HL-60 (cell line): ENCODE measurements around the gene SLC4A3.
"Not testable (repeated sequence)": the region's sequence is repeated elsewhere in the genome, so short reads cannot be mapped to it uniquely, and the experiment has no call there.

Experiments
- DNase-seq, 2 experiments: peaks; one replicate each; pipeline ENCODE4 v3.0.0-alpha.2; 2010 to 2020; ENCODE audit warnings: low read depth in 1 of 2, low spot score in 1 of 2
- H3K27ac ChIP-seq: fragments of 250-450 bp; sonication (Bioruptor Pico); replicated peaks from 2 replicates; pipeline ENCODE4 v1.5.1; 2020; ENCODE audit warnings: mild to moderate bottlenecking, moderate library complexity
- H3K27me3 ChIP-seq: fragments of 250-450 bp; sonication (Bioruptor Pico); 2 replicates; pipeline ENCODE4 v1.5.1; 2021; ENCODE audit warnings: mild to moderate bottlenecking, moderate library complexity; ENCODE audit not compliant: insufficient read depth, poor library complexity, severe bottlenecking
- H3K4me3 ChIP-seq: replicated peaks from 2 replicates; pipeline ENCODE4 v1.5.1; 2011; ENCODE audit warnings: mild to moderate bottlenecking, control low read depth, low read length; ENCODE audit not compliant: insufficient read depth
- CTCF ChIP-seq: IDR thresholded peaks from one replicate; pipeline ENCODE4 v1.5.1; 2011; ENCODE audit warnings: low read length, control low read depth, inconsistent platforms; ENCODE audit not compliant: insufficient read depth
- GABPA ChIP-seq: IDR thresholded peaks from 2 replicates; pipeline ENCODE4 v1.6.1; 2012; ENCODE audit warnings: low read depth
- POLR2AphosphoS5 ChIP-seq: IDR thresholded peaks from 2 replicates; pipeline ENCODE4 v1.6.1; 2012; ENCODE audit warnings: low read depth
- REST ChIP-seq: IDR thresholded peaks from 2 replicates; pipeline ENCODE4 v1.6.1; 2012; ENCODE audit warnings: low read depth; ENCODE audit not compliant: insufficient replicate concordance
- SPI1 ChIP-seq: IDR thresholded peaks from 2 replicates; pipeline ENCODE4 v1.6.1; 2012; ENCODE audit warnings: low read depth, mild to moderate bottlenecking, borderline replicate concordance

SLC4A3 gene

GRCh38 chr2:219679041-219679440 is 51.6 kb downstream of the SLC4A3 start:
- H3K27ac ChIP-seq, result no peak overlapping the region
- no peak for DNase-seq
- peaks cover 3% of the 10 kb centered on the region for H3K27me3 ChIP-seq
- TF ChIP-seq CTCF (no peak), SPI1 (no peak), REST (no peak)
- no peak overlapping the region for H3K4me3 ChIP-seq

GRCh38 chr2:219679571-219679970 is 52.1 kb downstream of the SLC4A3 start:
- peaks cover 3% of the 10 kb centered on the region for H3K27me3 ChIP-seq
- no peak for DNase-seq
- TF ChIP-seq POLR2AphosphoS5, result no peak
- H3K4me3 ChIP-seq, result no peak overlapping the region
- H3K27ac ChIP-seq, result no peak overlapping the region

- no peak for DNase-seq
- TF ChIP-seq REST (no peak), SPI1 (no peak), CTCF (no peak), GABPA (no peak), POLR2AphosphoS5 (no peak)
- no peak overlapping the region for H3K4me3 ChIP-seq
- peaks cover 3% of the 10 kb centered on the region for H3K27me3 ChIP-seq
- H3K27ac ChIP-seq, result no peak overlapping the region
Measured at GRCh38 chr2:219680958-219681693, 53.7 kb downstream of the SLC4A3 start.

GRCh38 chr2:219681694-219682300 is 54.4 kb downstream of the SLC4A3 start:
- DNase-seq, result no peak
- Histone ChIP-seq H3K4me3 (no peak overlapping the region), H3K27ac (no peak overlapping the region), H3K27me3 (peaks cover 3% of the 10 kb centered on the region)
- no peak for TF ChIP-seq POLR2AphosphoS5
- no peak for TF ChIP-seq SPI1
- no peak for TF ChIP-seq GABPA

- not testable (repeated sequence) for H3K27me3 ChIP-seq, DNase-seq, H3K27ac ChIP-seq, H3K4me3 ChIP-seq
Measured at GRCh38 chr2:219683474-219683873, 56.0 kb downstream of the SLC4A3 start.
